Breast epithelium (tissue), 3 donors: ENCODE data around the gene MMAB.

Experiments used
- POLR2A ChIP-seq: fragments of 450-650 bp; IDR thresholded peaks from one replicate; pipeline ENCODE4 v1.6.1; 2016; ENCODE audit warnings: antibody characterized with exemption, mild to moderate bottlenecking, moderate library complexity
- POLR2AphosphoS5 ChIP-seq, 3 donors: sonication (generic); formaldehyde crosslinking; IDR thresholded peaks; one replicate each; pipeline ENCODE4 v1.6.1; 2017; ENCODE audit warnings: antibody characterized with exemption in 3 of 3
- TF ChIP-seq, protein P1 (sequence below), 3 donors: fragments of 450-650 bp; IDR thresholded peaks; one replicate each; pipeline ENCODE4 v1.5.1; 2016 to 2017; ENCODE audit warnings: antibody characterized with exemption in 3 of 3, mild to moderate bottlenecking in 3 of 3, moderate library complexity in 3 of 3

DNA sequence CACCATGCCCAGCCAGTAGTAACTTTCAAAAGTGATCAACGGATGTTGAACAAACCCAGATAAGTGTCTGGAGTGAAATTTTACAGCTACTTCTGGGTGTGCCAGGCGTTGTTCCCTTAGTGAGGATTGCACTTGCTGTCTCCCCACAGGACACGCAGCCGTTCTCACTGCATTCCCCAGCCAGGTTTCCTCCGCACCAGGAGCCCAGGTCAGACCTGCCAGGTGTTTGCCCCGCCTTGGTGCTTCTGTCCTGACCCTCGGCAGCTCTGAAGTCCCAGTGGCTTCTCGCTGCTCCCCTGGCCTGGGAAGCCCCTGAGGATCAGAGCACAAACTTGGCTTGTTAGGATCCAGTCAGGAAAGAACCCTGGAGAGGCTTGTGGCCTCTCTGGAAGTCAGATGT lies 36.2 kb downstream of the MMAB start:
- TF ChIP-seq, protein P1, sequence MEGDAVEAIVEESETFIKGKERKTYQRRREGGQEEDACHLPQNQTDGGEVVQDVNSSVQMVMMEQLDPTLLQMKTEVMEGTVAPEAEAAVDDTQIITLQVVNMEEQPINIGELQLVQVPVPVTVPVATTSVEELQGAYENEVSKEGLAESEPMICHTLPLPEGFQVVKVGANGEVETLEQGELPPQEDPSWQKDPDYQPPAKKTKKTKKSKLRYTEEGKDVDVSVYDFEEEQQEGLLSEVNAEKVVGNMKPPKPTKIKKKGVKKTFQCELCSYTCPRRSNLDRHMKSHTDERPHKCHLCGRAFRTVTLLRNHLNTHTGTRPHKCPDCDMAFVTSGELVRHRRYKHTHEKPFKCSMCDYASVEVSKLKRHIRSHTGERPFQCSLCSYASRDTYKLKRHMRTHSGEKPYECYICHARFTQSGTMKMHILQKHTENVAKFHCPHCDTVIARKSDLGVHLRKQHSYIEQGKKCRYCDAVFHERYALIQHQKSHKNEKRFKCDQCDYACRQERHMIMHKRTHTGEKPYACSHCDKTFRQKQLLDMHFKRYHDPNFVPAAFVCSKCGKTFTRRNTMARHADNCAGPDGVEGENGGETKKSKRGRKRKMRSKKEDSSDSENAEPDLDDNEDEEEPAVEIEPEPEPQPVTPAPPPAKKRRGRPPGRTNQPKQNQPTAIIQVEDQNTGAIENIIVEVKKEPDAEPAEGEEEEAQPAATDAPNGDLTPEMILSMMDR (IDR thresholded peaks at IDR 0.05) = no peak
- no peak for TF ChIP-seq POLR2A
- no peak for TF ChIP-seq POLR2AphosphoS5 (IDR thresholded peaks at IDR 0.05)
